ENCODE measurements around the gene DET1.

Gene DET1

DNA sequence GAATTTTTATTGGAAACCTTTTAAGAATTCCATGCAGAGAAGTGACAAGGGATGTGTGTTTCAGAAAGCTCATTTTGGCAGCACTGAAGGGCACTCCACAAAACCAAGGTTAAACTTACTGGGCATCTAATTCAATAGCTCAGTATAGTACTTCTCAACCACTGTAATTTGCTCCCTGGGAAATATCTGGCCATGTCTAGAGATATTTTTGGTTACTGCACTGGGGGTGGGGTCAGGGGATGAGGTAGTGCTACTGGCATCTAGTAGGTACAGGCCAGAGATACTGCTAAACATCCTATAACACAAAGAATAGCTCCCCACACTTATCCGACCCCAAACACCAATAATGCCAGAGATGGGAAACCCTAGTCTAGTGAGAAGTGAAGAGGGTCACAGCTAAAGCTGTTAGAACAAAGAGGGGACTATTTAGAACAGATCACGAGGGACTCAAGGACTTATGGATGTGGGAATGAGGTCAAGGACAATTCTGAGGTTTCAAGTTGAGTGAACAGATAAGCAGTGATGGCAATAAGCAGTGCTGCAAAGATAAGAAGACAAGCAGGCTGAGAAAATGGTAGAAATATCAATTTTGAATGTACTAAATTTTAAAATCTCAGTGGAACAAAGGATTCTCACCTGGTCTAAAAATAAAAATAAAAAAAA lies 82.5 kb downstream of the DET1 start:
- no peak for DNase-seq
